Osteocyte (in vitro differentiated cells): Measurements from ENCODE around the gene TRAIP. TPM values are rescaled to one million over a fixed set of nuclear protein-coding genes. Genes with fewer than 3 reads are reported as not detected.

ENCODE experiments used
- DNase-seq: peaks from one replicate; pipeline ENCODE4 v3.0.0; 2021; ENCODE audit warnings: mixed read lengths; ENCODE audit not compliant: unreplicated experiment; ENCODE audit errors: extremely low spot score
- H3K27ac Mint-ChIP-seq: one replicate; pipeline ENCODE4 v1.8.0; 2021; ENCODE audit warnings: mild to moderate bottlenecking, mixed read lengths; ENCODE audit not compliant: unreplicated experiment
- H3K27me3 Mint-ChIP-seq: one replicate; pipeline ENCODE4 v1.8.0; 2021; ENCODE audit warnings: mixed read lengths; ENCODE audit not compliant: unreplicated experiment
- H3K36me3 Mint-ChIP-seq: one replicate; pipeline ENCODE4 v1.8.0; 2021; ENCODE audit warnings: mixed read lengths; ENCODE audit not compliant: unreplicated experiment
- H3K4me1 Mint-ChIP-seq: one replicate; pipeline ENCODE4 v1.8.0; 2021; ENCODE audit warnings: mixed read lengths; ENCODE audit not compliant: unreplicated experiment
- H3K4me3 Mint-ChIP-seq: one replicate; pipeline ENCODE4 v1.8.0; 2021; ENCODE audit warnings: mild to moderate bottlenecking, moderate library complexity, mixed read lengths; ENCODE audit not compliant: unreplicated experiment
- H3K9me3 Mint-ChIP-seq: one replicate; pipeline ENCODE4 v1.8.0; 2021; ENCODE audit warnings: mixed read lengths; ENCODE audit not compliant: unreplicated experiment
- microRNA-seq: library from miRNA; unstranded; fragments of <30 nt; microRNA quantifications from one replicate; pipeline ENCODE4 v1.1.0, GENCODE V29; 2020; ENCODE audit not compliant: unreplicated experiment
- total RNA-seq: library from RNA; stranded (reverse); gene quantifications from 2 replicates; pipeline ENCODE4 v1.2.1, GENCODE V29; 2021
- TF ChIP-seq, protein P1 (sequence below): fragments of 200-600 bp; sonication (generic); IDR thresholded peaks from 2 replicates; pipeline ENCODE4 v1.5.0; 2021; ENCODE audit warnings: antibody characterized with exemption, mild to moderate bottlenecking, moderate library complexity

The TRAIP gene
- total RNA-seq, 1 donor from 2014 or later: 3.4 TPM

DNA sequence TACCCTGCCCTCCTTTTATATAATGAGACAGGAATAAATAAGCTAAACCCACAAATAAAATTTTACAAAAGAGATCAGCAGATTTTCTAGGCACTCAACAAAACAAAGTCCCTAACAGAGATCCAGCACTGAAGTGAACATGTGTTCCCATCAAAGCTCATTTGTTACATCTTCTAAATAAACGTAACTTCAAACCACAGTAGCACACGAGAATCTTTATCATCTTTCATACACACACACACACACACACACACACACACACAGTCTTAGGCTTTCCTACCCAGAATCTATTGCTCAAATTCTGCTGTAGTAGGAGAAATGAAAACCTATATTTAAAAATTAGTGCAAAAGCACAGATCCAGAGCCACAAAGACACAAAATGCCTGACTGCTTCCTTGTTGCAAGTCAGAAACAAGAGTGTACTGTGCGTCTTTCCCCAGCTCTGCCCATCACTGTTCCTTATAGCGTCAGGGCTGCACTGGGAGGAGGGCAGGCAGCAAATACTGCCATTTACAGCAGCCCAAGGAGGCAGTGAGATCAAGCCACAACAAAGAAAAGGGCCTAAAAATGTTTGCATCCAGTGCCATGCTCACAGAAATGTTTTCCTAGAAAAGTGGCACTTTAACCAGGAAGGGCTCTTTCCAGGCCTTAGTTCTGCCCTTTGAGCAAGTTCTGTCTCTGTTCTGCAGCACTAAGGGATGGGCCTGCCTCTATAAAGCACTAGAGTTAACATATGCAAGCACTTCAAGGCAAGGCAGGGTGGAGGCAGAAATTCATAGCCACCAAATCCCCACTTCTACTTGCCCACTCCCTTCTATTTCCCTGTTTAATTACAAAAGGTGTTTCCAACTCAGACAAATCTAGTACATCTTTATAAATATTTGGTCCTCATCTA, 76.0 kb downstream of the TRAIP start:
- Mint-ChIP-seq H3K27ac (peak overlapping the region; percentile 45), H3K4me3 (no peak overlapping the region), H3K36me3 (peaks cover 6% of the 10 kb centered on the region), H3K27me3 (no peaks in the 10 kb centered on the region), H3K4me1 (peaks cover 39% of the 10 kb centered on the region), H3K9me3 (no peaks in the 10 kb centered on the region)
- DNase-seq: no peak
- TF ChIP-seq, protein P1, sequence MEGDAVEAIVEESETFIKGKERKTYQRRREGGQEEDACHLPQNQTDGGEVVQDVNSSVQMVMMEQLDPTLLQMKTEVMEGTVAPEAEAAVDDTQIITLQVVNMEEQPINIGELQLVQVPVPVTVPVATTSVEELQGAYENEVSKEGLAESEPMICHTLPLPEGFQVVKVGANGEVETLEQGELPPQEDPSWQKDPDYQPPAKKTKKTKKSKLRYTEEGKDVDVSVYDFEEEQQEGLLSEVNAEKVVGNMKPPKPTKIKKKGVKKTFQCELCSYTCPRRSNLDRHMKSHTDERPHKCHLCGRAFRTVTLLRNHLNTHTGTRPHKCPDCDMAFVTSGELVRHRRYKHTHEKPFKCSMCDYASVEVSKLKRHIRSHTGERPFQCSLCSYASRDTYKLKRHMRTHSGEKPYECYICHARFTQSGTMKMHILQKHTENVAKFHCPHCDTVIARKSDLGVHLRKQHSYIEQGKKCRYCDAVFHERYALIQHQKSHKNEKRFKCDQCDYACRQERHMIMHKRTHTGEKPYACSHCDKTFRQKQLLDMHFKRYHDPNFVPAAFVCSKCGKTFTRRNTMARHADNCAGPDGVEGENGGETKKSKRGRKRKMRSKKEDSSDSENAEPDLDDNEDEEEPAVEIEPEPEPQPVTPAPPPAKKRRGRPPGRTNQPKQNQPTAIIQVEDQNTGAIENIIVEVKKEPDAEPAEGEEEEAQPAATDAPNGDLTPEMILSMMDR: no peak

DNA sequence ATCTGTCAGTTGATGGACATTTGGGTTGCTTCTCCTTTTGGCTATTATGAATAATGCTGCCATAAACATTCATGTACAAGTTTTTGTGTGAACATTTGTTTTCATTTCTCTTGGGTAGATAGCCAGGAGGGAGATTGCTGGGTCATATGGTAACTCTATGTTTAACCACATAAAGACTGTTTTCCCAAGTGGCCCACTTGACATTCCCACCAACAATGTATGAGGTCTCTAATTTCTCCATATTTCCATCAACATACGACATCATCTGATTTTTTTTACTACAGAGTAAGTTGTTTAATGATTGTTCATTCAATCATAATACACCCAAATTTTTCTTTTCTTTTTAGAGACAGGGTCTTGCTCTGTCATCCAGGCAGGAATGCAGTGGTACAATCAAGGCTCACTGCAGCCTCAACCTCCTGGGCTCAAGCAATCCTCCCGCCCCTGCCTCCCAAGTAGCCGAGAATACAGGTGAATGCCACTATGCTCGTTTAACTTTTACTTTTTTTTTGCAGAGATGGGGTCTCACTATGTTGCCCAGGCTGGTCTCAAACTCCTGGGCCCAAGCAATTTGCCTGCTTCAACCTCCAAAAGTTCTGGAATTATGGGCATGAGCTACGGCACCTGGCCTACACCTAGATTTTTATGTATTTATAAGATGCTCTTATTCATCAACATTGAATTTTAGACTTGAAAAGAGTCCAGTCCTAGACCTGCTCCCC, 76.8 kb downstream of the TRAIP start:
- H3K9me3 Mint-ChIP-seq: no peaks in the 10 kb centered on the region
- TF ChIP-seq, protein P1: no peak
- peaks cover 33% of the 10 kb centered on the region for H3K4me1 Mint-ChIP-seq
- H3K27ac Mint-ChIP-seq: peak overlapping the region; percentile 45
- peaks cover 8% of the 10 kb centered on the region for H3K36me3 Mint-ChIP-seq
- H3K27me3 Mint-ChIP-seq: no peaks in the 10 kb centered on the region
- no peak overlapping the region for H3K4me3 Mint-ChIP-seq
- no peak for DNase-seq

Small RNAs within 50 kb of the gene (microRNA-seq; reads per million reads assigned to microRNA genes)
- gene MIR5193: not detected

Other genes with a start within 250 kb of the TRAIP start
- gene APEH, start 182.2 kb downstream of the TRAIP start, total RNA-seq: 98.5 and 105 TPM in 2 replicates
- gene MST1, start 167.1 kb downstream of the TRAIP start, total RNA-seq: 35.9 and 38.3 TPM in 2 replicates
- gene RNF123, start 167.0 kb downstream of the TRAIP start, total RNA-seq: 50.9 and 61.0 TPM in 2 replicates
- not detected in 2 replicates for gene AMIGO3, start 136.9 kb downstream of the TRAIP start, total RNA-seq
- 27.3 and 27.5 TPM in 2 replicates for gene GMPPB, start 132.6 kb downstream of the TRAIP start, total RNA-seq
- 60.1 and 66.9 TPM in 2 replicates for gene IP6K1, start 70.0 kb downstream of the TRAIP start, total RNA-seq
- gene CDHR4, start 56.7 kb downstream of the TRAIP start, total RNA-seq: not detected in 2 replicates
- gene INKA1, start 53.3 kb downstream of the TRAIP start, total RNA-seq: 5.1 and 5.2 TPM in 2 replicates
- gene UBA7, start 42.6 kb downstream of the TRAIP start, total RNA-seq: 63.2 and 63.6 TPM in 2 replicates
- gene CAMKV, start 13.3 kb upstream of the TRAIP start, total RNA-seq: not detected in 2 replicates
- gene MST1R, start 47.3 kb upstream of the TRAIP start, total RNA-seq: 1.1 and 1.8 TPM in 2 replicates
- 12.8 and 13.8 TPM in 2 replicates for gene MON1A, start 73.2 kb upstream of the TRAIP start, total RNA-seq
- gene RBM6, start 83.6 kb upstream of the TRAIP start, total RNA-seq: 91.5 and 97.4 TPM in 2 replicates
- 213 and 225 TPM in 2 replicates for gene RBM5, start 232.4 kb upstream of the TRAIP start, total RNA-seq